Fibroblast of mammary gland (primary cell): ENCODE measurements around the gene TMEM183A.

ENCODE experiments used
- DNase-seq: peaks from one replicate; pipeline ENCODE4 v3.0.0-alpha.2; 2010; ENCODE audit warnings: low read depth
- H3K4me3 ChIP-seq: 2 replicates; pipeline ENCODE4 v1.5.1; 2011; ENCODE audit warnings: low read depth, mild to moderate bottlenecking, low read length, moderate library complexity; ENCODE audit not compliant: control insufficient read depth
- TF ChIP-seq, protein P1 (sequence below): conservative IDR thresholded peaks from 2 replicates; pipeline ENCODE4 v1.5.1; 2011; ENCODE audit warnings: low read depth, low read length, inconsistent platforms; ENCODE audit not compliant: control insufficient read depth, insufficient read depth

Gene TMEM183A

DNA sequence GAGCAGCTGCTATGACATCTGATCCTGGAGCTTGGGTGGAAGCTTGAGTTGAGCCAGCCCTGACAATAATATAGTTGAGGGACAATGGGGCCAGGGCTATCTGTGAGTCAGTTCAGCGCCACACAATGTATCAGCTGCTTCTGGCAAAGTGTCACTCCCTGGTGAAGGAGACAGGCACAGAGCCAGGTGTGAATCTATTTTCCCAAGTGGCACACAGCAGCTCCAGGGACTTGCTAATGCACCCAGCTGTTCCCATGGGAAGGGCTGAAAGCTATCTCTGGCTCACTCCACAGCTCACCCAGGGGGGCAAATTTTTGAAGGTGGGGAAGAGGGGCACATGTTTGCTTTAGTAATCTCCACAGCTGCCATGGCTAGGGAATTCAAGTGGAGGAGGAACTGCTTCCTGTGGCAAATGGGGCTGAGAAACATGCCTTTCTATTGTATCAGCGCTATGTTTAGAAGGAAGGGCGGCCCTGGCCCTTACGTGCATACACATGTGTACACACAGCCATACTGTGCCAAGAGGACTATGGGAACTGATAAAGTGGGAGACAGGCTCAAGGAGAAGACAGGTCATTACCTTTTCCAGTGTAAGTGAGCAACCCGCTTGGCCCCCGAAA, 42.3 kb upstream of the TMEM183A start:
- DNase-seq = no peak
- TF ChIP-seq, protein P1, sequence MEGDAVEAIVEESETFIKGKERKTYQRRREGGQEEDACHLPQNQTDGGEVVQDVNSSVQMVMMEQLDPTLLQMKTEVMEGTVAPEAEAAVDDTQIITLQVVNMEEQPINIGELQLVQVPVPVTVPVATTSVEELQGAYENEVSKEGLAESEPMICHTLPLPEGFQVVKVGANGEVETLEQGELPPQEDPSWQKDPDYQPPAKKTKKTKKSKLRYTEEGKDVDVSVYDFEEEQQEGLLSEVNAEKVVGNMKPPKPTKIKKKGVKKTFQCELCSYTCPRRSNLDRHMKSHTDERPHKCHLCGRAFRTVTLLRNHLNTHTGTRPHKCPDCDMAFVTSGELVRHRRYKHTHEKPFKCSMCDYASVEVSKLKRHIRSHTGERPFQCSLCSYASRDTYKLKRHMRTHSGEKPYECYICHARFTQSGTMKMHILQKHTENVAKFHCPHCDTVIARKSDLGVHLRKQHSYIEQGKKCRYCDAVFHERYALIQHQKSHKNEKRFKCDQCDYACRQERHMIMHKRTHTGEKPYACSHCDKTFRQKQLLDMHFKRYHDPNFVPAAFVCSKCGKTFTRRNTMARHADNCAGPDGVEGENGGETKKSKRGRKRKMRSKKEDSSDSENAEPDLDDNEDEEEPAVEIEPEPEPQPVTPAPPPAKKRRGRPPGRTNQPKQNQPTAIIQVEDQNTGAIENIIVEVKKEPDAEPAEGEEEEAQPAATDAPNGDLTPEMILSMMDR = no peak
- H3K4me3 ChIP-seq = no peak overlapping the region

- no peak for DNase-seq
- TF ChIP-seq, protein P1 = no peak
- no peak overlapping the region for H3K4me3 ChIP-seq
Measured at GRCh38 chr1:202965422-202965821, 41.8 kb upstream of the TMEM183A start.

DNA sequence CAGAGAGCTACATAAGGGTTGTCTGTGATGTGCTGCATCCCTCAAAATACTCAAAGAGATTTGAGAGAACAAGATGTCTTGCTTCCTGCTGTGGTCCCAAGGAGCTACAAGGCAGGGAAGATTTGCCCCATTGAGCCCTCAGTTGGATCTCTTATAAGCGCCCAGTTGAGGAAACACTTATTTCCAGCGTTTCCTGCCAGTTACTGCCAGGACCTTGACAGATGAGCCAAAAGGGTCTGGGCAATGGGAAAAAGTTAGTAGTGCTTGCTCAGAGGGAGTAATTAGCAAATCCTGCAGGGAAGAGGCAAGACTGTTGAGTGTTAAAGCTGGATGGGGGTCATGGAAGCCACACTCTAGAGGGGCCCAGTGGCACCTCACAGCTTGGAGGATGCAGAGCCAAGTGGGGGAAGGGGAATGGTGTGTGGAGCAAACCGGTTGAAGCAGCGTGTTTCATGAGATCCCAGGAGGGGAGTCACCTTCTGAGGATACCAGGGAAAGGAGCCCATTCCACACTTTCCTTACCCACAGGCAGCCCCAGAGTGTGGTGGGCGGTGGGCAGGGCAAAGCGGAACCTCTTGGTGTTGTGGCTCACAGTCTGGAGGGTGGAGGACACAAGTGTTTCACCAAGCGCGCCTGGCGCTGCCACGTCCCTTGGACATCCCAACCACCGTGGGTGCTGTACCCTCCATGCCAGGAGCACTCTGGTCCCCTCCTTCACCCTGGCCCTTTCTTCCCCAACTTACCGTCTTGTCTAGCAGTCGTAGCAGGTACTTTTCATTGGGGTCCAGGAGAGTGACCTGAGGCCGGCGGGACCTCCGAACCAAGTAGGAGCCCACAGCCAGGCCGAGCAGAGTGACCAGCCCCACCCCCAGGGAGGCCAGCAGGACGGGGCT, 40.9 kb upstream of the TMEM183A start:
- TF ChIP-seq, protein P1 = no peak
- DNase-seq = no peak
- H3K4me3 ChIP-seq = peak overlapping the region; percentile 93

- H3K4me3 ChIP-seq = peak overlapping the region; percentile 60
- DNase-seq = no peak
- TF ChIP-seq, protein P1 = no peak
Measured at GRCh38 chr1:202967684-202968281, 39.4 kb upstream of the TMEM183A start.

- H3K4me3 ChIP-seq = no peak overlapping the region
- no peak for DNase-seq
- TF ChIP-seq, protein P1 = no peak
Measured at GRCh38 chr1:202968351-202968750, 38.8 kb upstream of the TMEM183A start.

- TF ChIP-seq, protein P1 = peak; percentile 90
- DNase-seq = peak; percentile 70
Measured at GRCh38 chr1:202968895-202969295, 38.3 kb upstream of the TMEM183A start.

More at GRCh38 chr1:202968895-202969295, 38.3 kb upstream of the TMEM183A start:
- H3K4me3 ChIP-seq = no peak overlapping the region
